ENCODE data around the gene CACNA2D3.

Gene CACNA2D3

GRCh38 chr3:54712539-54712938 lies 590.2 kb downstream of the CACNA2D3 start:
- no peak for DNase-seq

- no peak for DNase-seq
Measured at GRCh38 chr3:54713031-54713430, 590.7 kb downstream of the CACNA2D3 start.

GRCh38 chr3:54713455-54713854 lies 591.1 kb downstream of the CACNA2D3 start:
- DNase-seq = no peak

GRCh38 chr3:54714035-54714434 lies 591.7 kb downstream of the CACNA2D3 start:
- no peak for DNase-seq

DNA sequence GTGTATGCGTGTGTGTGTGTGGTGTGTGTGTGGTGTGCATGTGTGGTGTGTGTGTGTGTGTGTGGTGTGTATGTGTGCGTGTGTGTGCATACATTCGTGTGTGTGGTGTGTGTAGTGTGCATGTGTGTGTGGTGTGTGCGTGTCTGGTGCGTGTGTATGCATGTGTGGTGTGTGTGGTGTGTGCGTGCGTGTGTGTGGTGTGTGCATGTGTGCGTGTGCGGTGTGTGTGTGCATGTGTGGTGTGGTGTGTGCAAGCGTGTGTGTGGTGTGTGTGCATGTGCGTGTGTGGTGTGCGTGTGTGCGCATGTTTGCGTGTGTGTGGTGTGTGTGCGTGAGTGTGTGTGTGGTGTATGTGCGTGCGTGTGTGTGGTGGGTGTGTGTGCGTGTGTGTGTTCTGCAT lies 595.2 kb downstream of the CACNA2D3 start:
- no peak for DNase-seq

GRCh38 chr3:54719914-54720313 lies 597.6 kb downstream of the CACNA2D3 start:
- no peak for DNase-seq

GRCh38 chr3:54720604-54721003 lies 598.3 kb downstream of the CACNA2D3 start:
- no peak for DNase-seq

- DNase-seq = no peak
Measured at GRCh38 chr3:54731732-54732445, 609.5 kb downstream of the CACNA2D3 start.

- no peak for DNase-seq
Measured at GRCh38 chr3:54733106-54734006, 611.0 kb downstream of the CACNA2D3 start.

- DNase-seq = no peak
Measured at GRCh38 chr3:54736459-54736858, 614.1 kb downstream of the CACNA2D3 start.

DNA sequence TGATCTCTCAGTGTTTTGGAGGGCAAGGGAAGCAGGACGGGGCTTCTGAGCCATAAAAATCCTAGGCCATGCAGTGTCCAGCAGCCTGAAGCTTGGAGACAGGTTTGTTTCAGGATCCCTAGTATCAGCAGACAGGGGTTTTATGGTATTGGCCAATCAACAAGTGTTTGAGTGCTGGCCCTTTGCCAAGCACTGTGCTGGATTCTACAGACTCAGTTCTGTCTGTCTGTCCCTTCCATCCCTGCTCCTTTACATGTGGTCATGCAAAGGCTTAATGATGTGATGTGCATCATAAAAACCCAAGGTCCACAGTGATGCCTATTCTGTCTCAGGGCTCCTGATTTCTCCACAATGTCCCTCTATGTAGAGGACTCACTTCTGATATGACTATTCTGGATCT lies 621.4 kb downstream of the CACNA2D3 start:
- DNase-seq = no peak

DNA sequence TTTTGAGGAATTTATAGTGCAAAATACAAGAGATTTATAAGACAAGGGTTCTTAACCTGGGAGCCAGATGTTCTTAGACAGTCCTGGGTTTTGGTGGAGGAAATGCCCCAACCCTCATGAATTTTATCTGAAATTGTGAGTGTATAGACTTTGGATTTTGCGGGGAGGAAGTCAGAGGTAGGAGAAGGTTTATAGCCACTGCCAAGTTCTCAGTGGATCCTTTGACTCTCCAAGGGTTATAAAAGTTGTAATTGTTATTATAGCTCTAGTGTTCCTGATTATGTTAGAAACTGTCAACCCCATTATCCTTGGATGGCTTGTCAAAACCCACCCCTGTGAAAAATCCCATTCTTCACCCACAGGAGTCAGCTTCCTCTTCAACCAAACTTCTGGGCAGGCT lies 621.9 kb downstream of the CACNA2D3 start:
- no peak for DNase-seq

DNA sequence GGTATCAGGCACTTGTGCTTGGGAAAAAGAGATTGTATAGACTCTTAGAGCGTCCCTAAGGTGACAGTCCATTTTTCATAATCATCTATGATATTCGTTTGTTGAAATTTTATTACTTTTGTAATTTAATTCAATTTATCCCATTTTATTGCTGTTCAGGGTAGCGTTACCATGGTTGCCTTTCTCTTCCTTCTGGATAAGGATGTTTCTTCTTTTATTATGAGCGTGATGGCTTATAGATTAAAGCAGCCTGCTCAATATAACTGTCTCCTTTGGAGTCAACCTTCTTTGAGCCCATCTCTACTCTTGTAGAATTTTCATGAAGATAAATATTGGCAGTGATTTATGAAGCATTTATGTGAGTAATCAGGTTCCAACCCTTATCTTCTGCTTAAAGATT lies 623.5 kb downstream of the CACNA2D3 start:
- no peak for DNase-seq

- no peak for DNase-seq
Measured at GRCh38 chr3:54746722-54747121, 624.4 kb downstream of the CACNA2D3 start.

- no peak for DNase-seq
Measured at GRCh38 chr3:54755756-54756155, 633.4 kb downstream of the CACNA2D3 start.

- DNase-seq = no peak
Measured at GRCh38 chr3:54756330-54756731, 634.0 kb downstream of the CACNA2D3 start.

DNA sequence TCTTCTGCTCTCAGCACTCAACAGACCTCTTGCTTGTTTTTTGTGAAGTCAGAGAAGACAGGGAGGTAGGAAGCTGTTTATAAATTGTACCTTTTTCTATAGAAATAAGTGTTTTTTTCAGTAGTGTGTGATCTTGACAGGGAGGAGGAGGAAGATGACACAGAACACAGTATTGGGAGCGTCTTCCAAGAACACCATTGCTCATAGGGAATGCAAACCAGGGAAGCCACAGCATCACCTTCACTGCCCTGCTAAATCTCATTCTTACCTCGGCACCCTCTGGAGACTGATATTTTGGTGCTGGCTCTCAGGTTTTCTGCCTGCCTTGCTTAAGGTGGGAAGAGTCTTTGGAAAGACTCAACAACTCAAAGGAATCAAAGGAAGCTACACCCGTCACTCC lies 636.1 kb downstream of the CACNA2D3 start:
- DNase-seq = no peak

DNA sequence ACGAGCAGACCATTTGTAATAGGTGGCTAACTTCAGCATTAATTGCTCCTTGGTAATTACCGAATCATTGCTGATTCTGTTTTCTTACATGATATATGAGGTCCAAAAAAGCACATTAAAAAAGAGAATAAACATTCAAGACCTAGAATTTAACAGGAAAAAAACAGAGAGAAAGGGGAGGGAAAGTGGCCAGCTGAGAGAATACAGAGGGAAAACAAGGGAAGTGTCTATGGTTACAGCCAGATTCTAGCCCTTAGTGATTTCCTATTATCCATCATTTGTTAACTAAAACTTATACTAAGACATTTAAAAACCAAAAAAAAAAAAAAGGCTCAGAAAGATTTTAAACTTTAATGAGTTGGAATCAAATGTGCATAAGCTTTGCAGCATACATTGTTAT lies 636.8 kb downstream of the CACNA2D3 start:
- no peak for DNase-seq

DNA sequence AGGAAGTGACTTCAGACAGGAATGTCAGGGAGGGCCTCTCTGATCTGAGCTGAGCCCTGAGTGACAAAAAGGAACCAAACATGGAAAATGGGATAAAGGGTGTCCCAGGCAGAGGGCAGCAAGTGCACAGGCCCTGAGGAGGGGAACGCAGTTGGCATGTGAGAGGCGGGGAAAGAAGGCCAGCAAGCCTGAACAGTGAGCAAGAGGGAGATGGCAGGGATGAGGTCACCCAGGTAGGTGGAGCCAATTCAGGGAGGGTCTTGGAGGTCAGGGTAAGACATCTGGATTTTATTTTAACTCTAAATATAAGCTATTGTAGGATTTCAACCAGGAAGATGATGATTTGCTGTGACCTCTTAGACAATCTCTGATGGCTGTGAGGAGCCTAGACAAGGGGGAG lies 637.8 kb downstream of the CACNA2D3 start:
- no peak for DNase-seq

GRCh38 chr3:54761637-54762036 lies 639.3 kb downstream of the CACNA2D3 start:
- no peak for DNase-seq

DNA sequence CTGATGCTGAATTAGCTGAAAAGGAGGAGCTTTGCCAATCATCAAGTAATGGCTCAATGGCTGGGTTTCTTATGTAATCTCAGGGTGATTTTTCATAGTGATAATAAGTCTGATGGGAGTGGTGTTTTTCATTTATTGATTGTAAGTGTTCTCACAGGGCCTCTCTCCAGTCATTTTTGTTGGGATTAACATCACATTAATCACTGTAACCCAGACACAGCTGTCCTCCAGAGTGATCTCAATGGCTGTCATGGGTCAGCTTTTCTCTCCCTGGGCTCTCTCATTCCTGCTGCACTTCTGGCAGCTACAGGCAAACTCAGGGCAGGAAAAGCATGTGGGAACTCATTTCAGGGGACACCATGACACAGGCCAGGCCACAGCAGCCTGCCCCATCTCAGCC lies 642.6 kb downstream of the CACNA2D3 start:
- no peak for DNase-seq

- no peak for DNase-seq
Measured at GRCh38 chr3:54771050-54771449, 648.7 kb downstream of the CACNA2D3 start.

GRCh38 chr3:54772051-54772450 lies 649.7 kb downstream of the CACNA2D3 start:
- no peak for DNase-seq

DNA sequence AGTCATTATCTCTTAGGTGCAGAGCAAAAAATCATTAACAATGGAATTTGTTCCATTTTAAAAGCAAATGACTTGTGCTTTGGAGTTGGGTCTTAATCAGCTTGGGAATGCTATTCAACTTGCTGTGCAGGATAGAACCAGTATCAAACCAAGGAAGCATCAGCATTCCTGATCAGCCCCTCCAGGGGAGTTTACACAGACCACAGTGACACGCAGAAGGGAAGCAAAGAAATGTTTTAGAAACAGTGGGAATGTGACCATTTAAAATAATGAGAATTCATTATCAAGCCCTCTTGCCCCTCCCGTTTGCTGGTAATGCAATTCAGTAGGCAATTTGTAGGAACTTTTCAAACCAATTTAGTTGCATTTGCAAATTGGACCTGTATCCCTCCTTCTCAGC lies 650.4 kb downstream of the CACNA2D3 start:
- DNase-seq = no peak

Measured in NCI-H345 (cell line).